OCI-LY7 (cell line): ENCODE measurements around the gene METTL17. TPM values are rescaled to one million over a fixed set of nuclear protein-coding genes. Genes with fewer than 3 reads are reported as not detected.

Experiments used
- BruUV-seq: library from RNA; stranded (reverse); fragments of 400-500 nt; replicated peaks from 2 replicates; lab custom pipeline; 2021; lab: Mats Ljungman, UMichigan
- CTCF ChIA-PET: fragments of 300-600 bp; sonication (Branson Sonifier 250); formaldehyde crosslinking; loops from one replicate; lab custom pipeline; 2022; ENCODE audit warnings: antibody characterized with exemption; ENCODE audit not compliant: unreplicated experiment; lab: Charles Lee
- POLR2A ChIA-PET: fragments of 300-600 bp; sonication (Branson Sonifier 250); formaldehyde crosslinking; loops from one replicate; lab custom pipeline; 2022; ENCODE audit warnings: antibody characterized with exemption; lab: Charles Lee
- DNase-seq: peaks from one replicate; pipeline ENCODE4 v3.0.0-alpha.2; 2015; ENCODE audit warnings: low spot score
- H2AFZ ChIP-seq: fragments of 200-600 bp; sonication (generic), shearing (Covaris generic); 2 replicates; pipeline ENCODE4 v1.6.1; 2014; ENCODE audit warnings: mild to moderate bottlenecking, antibody characterized with exemption, low read length, moderate library complexity
- H3K27ac ChIP-seq: fragments of 200-600 bp; sonication (generic); 2 replicates; pipeline ENCODE4 v1.5.1; 2014; ENCODE audit warnings: mixed run types, low read depth, mild to moderate bottlenecking, moderate library complexity, low read length, inconsistent platforms; ENCODE audit not compliant: poor library complexity, severe bottlenecking
- H3K36me3 ChIP-seq: fragments of 200-600 bp; sonication (generic); 2 replicates; pipeline ENCODE4 v1.6.1; 2014; ENCODE audit warnings: mild to moderate bottlenecking, antibody characterized with exemption, low read length, moderate library complexity, mixed read lengths; ENCODE audit not compliant: insufficient read depth
- H3K4me1 ChIP-seq: fragments of 200-600 bp; sonication (generic); 2 replicates; pipeline ENCODE4 v1.5.1; 2014; ENCODE audit warnings: mild to moderate bottlenecking, low read length; ENCODE audit not compliant: insufficient read depth, poor library complexity, severe bottlenecking
- H3K4me2 ChIP-seq: fragments of 200-600 bp; sonication (generic); 2 replicates; pipeline ENCODE4 v1.6.1; 2014; ENCODE audit warnings: mild to moderate bottlenecking, low read length
- H3K4me3 ChIP-seq: fragments of 200-600 bp; sonication (generic); 2 replicates; pipeline ENCODE4 v1.5.1; 2014; ENCODE audit warnings: mild to moderate bottlenecking, low read depth, low read length; ENCODE audit not compliant: poor library complexity, severe bottlenecking
- H3K79me2 ChIP-seq: fragments of 200-600 bp; sonication (generic); 2 replicates; pipeline ENCODE4 v1.6.1; 2016; ENCODE audit warnings: low read depth, mild to moderate bottlenecking, low read length, moderate library complexity, mixed read lengths; ENCODE audit not compliant: insufficient read depth
- H3K9me2 ChIP-seq: fragments of 200-600 bp; sonication (generic); 2 replicates; pipeline ENCODE4 v1.6.1; 2016; ENCODE audit warnings: mild to moderate bottlenecking, low read length, mixed read lengths; ENCODE audit not compliant: insufficient read depth
- H3K9me3 ChIP-seq: fragments of 200-600 bp; sonication (generic); 2 replicates; pipeline ENCODE4 v1.6.1; 2014; ENCODE audit warnings: mild to moderate bottlenecking, mixed run types, low read length, mixed read lengths
- H4K20me1 ChIP-seq: fragments of 200-600 bp; sonication (generic); 2 replicates; pipeline ENCODE4 v1.6.1; 2014; ENCODE audit warnings: mild to moderate bottlenecking, antibody characterized with exemption, low read length, moderate library complexity, mixed read lengths; ENCODE audit not compliant: insufficient read depth
- EZH2phosphoT487 ChIP-seq: fragments of 200-600 bp; sonication (generic); IDR thresholded peaks from 2 replicates; pipeline ENCODE4 v1.6.1; 2018; ENCODE audit warnings: low read depth, borderline replicate concordance, mild to moderate bottlenecking, mixed run types, antibody characterized with exemption, low read length, moderate library complexity, mixed read lengths
- intact Hi-C: fragments of 100-400 bp; cut with micrococcal nuclease; formaldehyde crosslinking; loops from one replicate; pipeline ENCODE4 v1.10.0; 2022; ENCODE audit not compliant: unreplicated experiment
- total RNA-seq, 2 experiments: library from RNA; depleted of rRNA in 1 of 2; stranded (reverse); fragments of >200 nt in 1 of 2; shearing (Covaris generic) in 1 of 2; gene quantifications; 2 replicates each; pipeline ENCODE4 v1.2.3, GENCODE V29; 2014 to 2022
- TF ChIP-seq, protein P1 (sequence below): fragments of 200-600 bp; sonication (generic); conservative IDR thresholded peaks from 2 replicates; pipeline ENCODE4 v1.5.1; 2014; ENCODE audit warnings: mild to moderate bottlenecking, antibody characterized with exemption, low read length, moderate library complexity, mixed read lengths

METTL17 gene
- total RNA-seq, 2 experiments from 2014 or later: 92.0 to 117 TPM

DNA sequence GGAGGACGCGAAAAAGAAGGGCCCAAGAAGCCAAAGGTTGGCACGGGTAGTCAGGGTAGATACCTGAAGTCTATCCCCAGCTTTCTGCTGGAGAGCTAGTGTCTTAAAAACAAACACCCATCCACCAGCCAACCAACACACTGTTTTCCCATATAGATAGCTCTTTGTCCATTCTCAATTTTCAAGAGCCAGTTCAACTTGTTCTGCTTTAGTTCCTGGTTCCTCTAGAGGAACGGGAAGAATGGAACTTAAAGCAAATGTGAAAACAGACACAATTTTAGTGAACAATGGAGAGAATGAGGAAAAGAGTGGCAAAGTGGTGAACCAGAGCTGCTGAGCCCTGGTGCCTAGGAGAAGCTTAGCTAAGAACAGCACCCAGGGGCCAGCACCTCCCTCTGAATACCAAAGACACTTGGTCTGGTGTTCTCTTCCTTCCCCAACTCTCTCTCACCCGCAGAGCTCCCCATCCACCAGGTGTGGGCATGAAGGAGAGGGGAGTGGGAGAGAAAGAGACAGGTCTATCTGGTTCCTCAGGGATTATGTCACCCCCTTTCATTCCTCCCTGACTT, 31.3 kb downstream of the METTL17 start:
- no TSS peak for BruUV-seq
- DNase-seq: no peak
- Histone ChIP-seq H3K36me3 (no peaks in the 10 kb centered on the region), H3K79me2 (no peaks in the 10 kb centered on the region), H4K20me1 (no peaks in the 10 kb centered on the region), H3K4me2 (no peak overlapping the region), H3K9me3 (no peaks in the 10 kb centered on the region), H3K4me1 (no peaks in the 10 kb centered on the region), H3K9me2 (no peaks in the 10 kb centered on the region), H3K27ac (no peak overlapping the region), H2AFZ (no peak overlapping the region), H3K4me3 (no peak overlapping the region)
- intact Hi-C loops: no loop called here
- POLR2A ChIA-PET: no interaction called here
- CTCF ChIA-PET: no interaction called here
- TF ChIP-seq EZH2phosphoT487: no peak
- TF ChIP-seq, protein P1, sequence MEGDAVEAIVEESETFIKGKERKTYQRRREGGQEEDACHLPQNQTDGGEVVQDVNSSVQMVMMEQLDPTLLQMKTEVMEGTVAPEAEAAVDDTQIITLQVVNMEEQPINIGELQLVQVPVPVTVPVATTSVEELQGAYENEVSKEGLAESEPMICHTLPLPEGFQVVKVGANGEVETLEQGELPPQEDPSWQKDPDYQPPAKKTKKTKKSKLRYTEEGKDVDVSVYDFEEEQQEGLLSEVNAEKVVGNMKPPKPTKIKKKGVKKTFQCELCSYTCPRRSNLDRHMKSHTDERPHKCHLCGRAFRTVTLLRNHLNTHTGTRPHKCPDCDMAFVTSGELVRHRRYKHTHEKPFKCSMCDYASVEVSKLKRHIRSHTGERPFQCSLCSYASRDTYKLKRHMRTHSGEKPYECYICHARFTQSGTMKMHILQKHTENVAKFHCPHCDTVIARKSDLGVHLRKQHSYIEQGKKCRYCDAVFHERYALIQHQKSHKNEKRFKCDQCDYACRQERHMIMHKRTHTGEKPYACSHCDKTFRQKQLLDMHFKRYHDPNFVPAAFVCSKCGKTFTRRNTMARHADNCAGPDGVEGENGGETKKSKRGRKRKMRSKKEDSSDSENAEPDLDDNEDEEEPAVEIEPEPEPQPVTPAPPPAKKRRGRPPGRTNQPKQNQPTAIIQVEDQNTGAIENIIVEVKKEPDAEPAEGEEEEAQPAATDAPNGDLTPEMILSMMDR: no peak

DNA sequence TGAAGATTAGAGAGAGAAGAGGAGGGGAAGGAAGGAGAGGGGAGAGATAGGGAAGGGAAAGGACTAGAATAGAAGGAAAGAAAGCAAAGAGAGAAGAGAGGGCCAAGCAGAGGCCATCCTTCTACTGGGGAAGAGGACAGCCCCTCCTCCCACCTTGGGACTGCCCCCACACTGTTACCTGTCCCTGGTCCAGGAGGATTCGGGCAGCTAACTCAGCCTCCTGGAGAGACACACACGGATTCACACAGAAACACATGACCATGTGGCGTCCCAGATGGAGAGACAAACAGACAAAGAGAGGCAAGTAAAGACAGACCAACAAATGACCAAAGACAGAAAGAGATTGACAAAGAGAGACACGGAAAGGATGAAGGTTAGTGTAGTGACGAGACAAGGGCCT, 32.9 kb downstream of the METTL17 start:
- Histone ChIP-seq H3K9me2 (no peaks in the 10 kb centered on the region), H3K36me3 (no peaks in the 10 kb centered on the region), H3K27ac (no peak overlapping the region), H4K20me1 (no peaks in the 10 kb centered on the region), H2AFZ (no peak overlapping the region), H3K79me2 (no peaks in the 10 kb centered on the region), H3K9me3 (no peaks in the 10 kb centered on the region), H3K4me2 (no peak overlapping the region), H3K4me1 (no peaks in the 10 kb centered on the region), H3K4me3 (no peak overlapping the region)
- TF ChIP-seq EZH2phosphoT487: no peak
- TF ChIP-seq, protein P1: no peak
- no peak for DNase-seq
- POLR2A ChIA-PET: no interaction called here
- BruUV-seq: no TSS peak
- CTCF ChIA-PET: no interaction called here
- intact Hi-C loops: no loop called here

DNA sequence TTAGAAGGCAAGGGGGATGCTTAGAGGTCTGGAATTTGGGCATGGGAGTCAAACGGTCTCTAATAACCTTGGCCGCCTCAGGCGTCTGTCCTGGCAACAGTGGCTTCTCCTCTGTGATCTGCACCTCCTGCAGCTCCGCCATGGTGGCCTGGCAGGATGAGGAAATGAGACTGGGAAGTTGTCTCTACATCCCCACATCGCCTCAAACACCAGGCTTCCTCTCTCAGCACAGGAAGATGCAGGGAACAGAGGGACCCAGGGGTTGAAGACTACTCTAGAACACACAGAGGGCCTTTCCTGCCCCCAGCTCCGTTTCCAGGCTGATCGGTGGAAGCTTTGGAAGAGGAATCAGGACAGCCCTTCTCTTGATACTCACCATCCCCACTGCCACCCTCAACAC, 33.4 kb downstream of the METTL17 start:
- no TSS peak for BruUV-seq

More for the DNA sequence above, 33.4 kb downstream of the METTL17 start:
- Histone ChIP-seq H3K27ac (no peak overlapping the region), H3K4me3 (no peak overlapping the region), H2AFZ (no peak overlapping the region), H3K4me1 (no peaks in the 10 kb centered on the region), H3K4me2 (no peak overlapping the region), H3K36me3 (no peaks in the 10 kb centered on the region), H3K9me3 (no peaks in the 10 kb centered on the region), H3K79me2 (no peaks in the 10 kb centered on the region), H3K9me2 (no peaks in the 10 kb centered on the region), H4K20me1 (no peaks in the 10 kb centered on the region)
- DNase-seq: no peak
- ChIA-PET POLR2A (no interaction called here), CTCF (interaction anchor here (0.6 kb wide), 1 partner anchor 418 kb away, joined by 3 read pairs; no protein-coding TSS in a partner anchor)
- intact Hi-C loops: no loop called here
- TF ChIP-seq, protein P1: no peak
- no peak for TF ChIP-seq EZH2phosphoT487
